ENCODE data around the gene ATF7IP. TPM values are rescaled to one million over a fixed set of nuclear protein-coding genes. Genes with fewer than 3 reads are reported as not detected.

Gene ATF7IP
- total and polyA plus RNA-seq, 2 donors (not counting 1 experiment from before 2014, with no cell fraction given) = 28.1 to 208 TPM

DNA sequence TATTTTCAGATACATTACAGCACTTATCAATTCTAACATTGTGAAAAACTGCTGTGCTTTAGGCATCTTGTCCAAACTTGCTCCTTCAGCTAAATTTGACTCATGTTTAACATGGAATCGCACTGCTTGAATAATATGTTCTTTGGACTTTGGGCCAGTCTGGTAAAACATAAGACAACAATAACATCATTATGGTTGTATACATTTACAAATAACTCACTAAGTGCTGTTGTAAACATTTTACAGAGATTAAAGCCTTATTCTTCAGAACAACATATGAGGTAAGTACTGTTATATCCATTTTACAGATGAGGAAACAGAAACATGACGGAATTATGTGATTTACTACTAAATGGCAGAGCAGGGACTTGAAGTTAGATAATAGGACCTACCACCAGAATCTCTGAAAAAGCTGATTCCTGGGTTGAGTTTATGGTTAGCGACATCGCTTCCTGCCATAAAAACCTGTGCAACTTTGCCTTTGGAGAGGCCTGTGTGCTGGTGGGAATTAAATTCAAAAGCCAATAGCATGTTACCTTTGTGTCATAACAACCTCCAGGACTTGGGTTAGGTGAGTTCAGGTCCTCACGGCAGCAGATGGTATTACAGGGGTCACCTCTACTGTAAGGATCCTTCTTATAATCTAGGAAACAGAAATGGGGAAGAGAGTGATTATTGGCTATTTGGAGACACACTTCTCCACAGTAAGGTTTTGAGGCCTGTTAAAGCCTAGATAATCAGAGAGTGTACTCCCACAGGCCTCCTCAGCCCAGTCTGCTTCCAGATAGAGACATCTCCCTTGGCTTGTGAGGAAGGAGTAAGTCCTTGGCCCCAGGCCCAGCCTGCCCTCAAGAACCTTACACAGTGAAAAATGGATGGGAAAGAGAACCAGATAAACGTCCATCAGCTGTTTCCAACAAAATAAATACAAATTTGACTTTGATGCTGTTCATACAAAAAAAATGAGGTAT is 140.4 kb downstream of the ATF7IP start:
- H3K4me1 Mint-ChIP-seq = no peaks in the 10 kb centered on the region
- no peak overlapping the region for H3K27ac ChIP-seq (ENCODE audit: low read length in 2 of 2)
- H2AFZ ChIP-seq (ENCODE audit: insufficient read depth, low read depth, low read length, poor library complexity, severe bottlenecking) = no peak overlapping the region
- no peaks in the 10 kb centered on the region for H3K79me2 ChIP-seq (ENCODE audit: control insufficient read depth, insufficient read depth, low read length)
- H3K27me3 Mint-ChIP-seq = no peaks in the 10 kb centered on the region
- POLR2A ChIA-PET = no interaction called here
- no peaks in the 10 kb centered on the region for H3K9me3 ChIP-seq (ENCODE audit: control extremely low read depth in 1 of 3, control insufficient read depth in 2 of 3, insufficient read depth in 1 of 3, low read length in 2 of 3)
- peaks cover 4 to 16% of the 10 kb centered on the region in 2 experiments for H3K36me3 ChIP-seq (replicated peaks in 1 of 2; ENCODE audit: control extremely low read depth in 1 of 2, control insufficient read depth in 1 of 2, extremely low read depth in 1 of 2, insufficient read depth in 2 of 2, low read length in 1 of 2)
- H3K9ac ChIP-seq (ENCODE audit: low read length) = no peak overlapping the region
- no peak for TF ChIP-seq EZH2 (IDR thresholded peaks at IDR 0.05; ENCODE audit: borderline replicate concordance, insufficient read depth, low read depth, low read length, poor library complexity, severe bottlenecking)
- TF ChIP-seq, protein P1, sequence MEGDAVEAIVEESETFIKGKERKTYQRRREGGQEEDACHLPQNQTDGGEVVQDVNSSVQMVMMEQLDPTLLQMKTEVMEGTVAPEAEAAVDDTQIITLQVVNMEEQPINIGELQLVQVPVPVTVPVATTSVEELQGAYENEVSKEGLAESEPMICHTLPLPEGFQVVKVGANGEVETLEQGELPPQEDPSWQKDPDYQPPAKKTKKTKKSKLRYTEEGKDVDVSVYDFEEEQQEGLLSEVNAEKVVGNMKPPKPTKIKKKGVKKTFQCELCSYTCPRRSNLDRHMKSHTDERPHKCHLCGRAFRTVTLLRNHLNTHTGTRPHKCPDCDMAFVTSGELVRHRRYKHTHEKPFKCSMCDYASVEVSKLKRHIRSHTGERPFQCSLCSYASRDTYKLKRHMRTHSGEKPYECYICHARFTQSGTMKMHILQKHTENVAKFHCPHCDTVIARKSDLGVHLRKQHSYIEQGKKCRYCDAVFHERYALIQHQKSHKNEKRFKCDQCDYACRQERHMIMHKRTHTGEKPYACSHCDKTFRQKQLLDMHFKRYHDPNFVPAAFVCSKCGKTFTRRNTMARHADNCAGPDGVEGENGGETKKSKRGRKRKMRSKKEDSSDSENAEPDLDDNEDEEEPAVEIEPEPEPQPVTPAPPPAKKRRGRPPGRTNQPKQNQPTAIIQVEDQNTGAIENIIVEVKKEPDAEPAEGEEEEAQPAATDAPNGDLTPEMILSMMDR (IDR thresholded peaks at IDR 0.05) = no peak
- H3K27me3 ChIP-seq (replicated peaks in 1 of 4; ENCODE audit: control extremely low read depth in 1 of 4, control insufficient read depth in 3 of 4, insufficient read depth in 4 of 4, low read length in 3 of 4) = no peaks in the 10 kb centered on the region
- H3K27ac Mint-ChIP-seq = no peak overlapping the region
- intact Hi-C loops (cut with micrococcal nuclease) = no loop called here
- no peak overlapping the region for H3K4me3 Mint-ChIP-seq
- no peak overlapping the region for H3K4me2 ChIP-seq (replicated peaks; ENCODE audit: low read depth, low read length, poor library complexity, severe bottlenecking)
- no peaks in the 10 kb centered on the region for H4K20me1 ChIP-seq (ENCODE audit: control insufficient read depth, insufficient read depth, low read length, poor library complexity, severe bottlenecking)
- WGBS (ENCODE audit: insufficient coverage) = 100% methylated on average over 2 of the region's 6 CpGs
- no peaks in the 10 kb centered on the region for H3K4me1 ChIP-seq (ENCODE audit: control insufficient read depth in 2 of 2, insufficient read depth in 2 of 2, low read length in 2 of 2)
- H3K4me3 ChIP-seq (ENCODE audit: control extremely low read depth in 1 of 5, extremely low read depth in 1 of 5, insufficient read depth in 1 of 5, low read depth in 2 of 5, low read length in 4 of 5) = no peak overlapping the region
- DNase-seq (no peak), ATAC-seq (ENCODE audit: low read depth) (no peak)
- CTCF ChIA-PET = no interaction called here
- H3K9me3 Mint-ChIP-seq (ENCODE audit: insufficient read depth) = no peaks in the 10 kb centered on the region

GRCh38 chr12:14510574-14510973 is 145.1 kb downstream of the ATF7IP start:
- H3K79me2 ChIP-seq (ENCODE audit: control insufficient read depth, insufficient read depth, low read length) = no peaks in the 10 kb centered on the region
- no peak for TF ChIP-seq EZH2 (IDR thresholded peaks at IDR 0.05; ENCODE audit: borderline replicate concordance, insufficient read depth, low read depth, low read length, poor library complexity, severe bottlenecking)
- TF ChIP-seq, protein P1 (IDR thresholded peaks at IDR 0.05) = no peak
- no peak overlapping the region for H3K9ac ChIP-seq (ENCODE audit: low read length)
- Mint-ChIP-seq H3K4me1 (no peaks in the 10 kb centered on the region), H3K27ac (no peak overlapping the region), H3K4me3 (no peak overlapping the region), H3K27me3 (no peaks in the 10 kb centered on the region), H3K9me3 (ENCODE audit: insufficient read depth) (no peaks in the 10 kb centered on the region)
- intact Hi-C loops (cut with micrococcal nuclease) = no loop called here
- peaks cover 0 to 4% of the 10 kb centered on the region in 2 experiments for H3K36me3 ChIP-seq (replicated peaks in 1 of 2; ENCODE audit: control extremely low read depth in 1 of 2, control insufficient read depth in 1 of 2, extremely low read depth in 1 of 2, insufficient read depth in 2 of 2, low read length in 1 of 2)
- POLR2A ChIA-PET = no interaction called here
- no peak overlapping the region for H3K27ac ChIP-seq (ENCODE audit: low read length in 2 of 2)
- H4K20me1 ChIP-seq (ENCODE audit: control insufficient read depth, insufficient read depth, low read length, poor library complexity, severe bottlenecking) = no peaks in the 10 kb centered on the region
- ATAC-seq (ENCODE audit: low read depth) = no peak
- WGBS (ENCODE audit: insufficient coverage) = 60% methylated on average over 3 of the region's 3 CpGs
- no peak overlapping the region for H3K4me2 ChIP-seq (replicated peaks; ENCODE audit: low read depth, low read length, poor library complexity, severe bottlenecking)
- CTCF ChIA-PET = interaction anchor here (0.6 kb wide), 1 partner anchor 9 kb away, joined by 4 read pairs; no protein-coding TSS in a partner anchor
- DNase-seq = no peak
- no peak overlapping the region for H3K4me3 ChIP-seq (ENCODE audit: control extremely low read depth in 1 of 5, extremely low read depth in 1 of 5, insufficient read depth in 1 of 5, low read depth in 2 of 5, low read length in 4 of 5)
- H3K27me3 ChIP-seq (replicated peaks in 1 of 4; ENCODE audit: control extremely low read depth in 1 of 4, control insufficient read depth in 3 of 4, insufficient read depth in 4 of 4, low read length in 3 of 4) = no peaks in the 10 kb centered on the region
- H2AFZ ChIP-seq (ENCODE audit: insufficient read depth, low read depth, low read length, poor library complexity, severe bottlenecking) = no peak overlapping the region
- H3K4me1 ChIP-seq (ENCODE audit: control insufficient read depth in 2 of 2, insufficient read depth in 2 of 2, low read length in 2 of 2) = no peaks in the 10 kb centered on the region
- H3K9me3 ChIP-seq (ENCODE audit: control extremely low read depth in 1 of 3, control insufficient read depth in 2 of 3, insufficient read depth in 1 of 3, low read length in 2 of 3) = no peaks in the 10 kb centered on the region
